IMR-90 (cell line): ENCODE measurements around the gene SCAMP4. TPM values are rescaled to one million over a fixed set of nuclear protein-coding genes. Genes with fewer than 3 reads are reported as not detected.

Experiments used
- ATAC-seq: fragments of 200-7000 bp; cut with Tn5 transposase; 2 replicates; pipeline ENCODE4 v1.9.1; 2020; ENCODE audit warnings: low read depth, mild to moderate bottlenecking, moderate library complexity
- BruUV-seq: library from RNA; stranded (reverse); fragments of 400-500 nt; replicated peaks from 2 replicates; lab custom pipeline; 2021; lab: Mats Ljungman, UMichigan
- CTCF ChIA-PET: fragments of 300-600 bp; formaldehyde crosslinking; extraction: SDS; loops from one replicate; lab custom pipeline; 2021; ENCODE audit warnings: antibody characterized with exemption; lab: Yijun Ruan, JAX
- POLR2A ChIA-PET: fragments of 300-600 bp; sonication (Branson Sonifier 250); formaldehyde crosslinking; loops from one replicate; lab custom pipeline; 2022; ENCODE audit warnings: antibody characterized with exemption; ENCODE audit not compliant: unreplicated experiment; lab: Charles Lee
- DNase-seq: peaks from one replicate; pipeline ENCODE4 v3.0.0; 2013
- H2AFZ ChIP-seq: replicated peaks from 2 replicates; pipeline ENCODE3; 2013; ENCODE audit warnings: low read length, mild to moderate bottlenecking; ENCODE audit not compliant: poor library complexity
- H2AK5ac ChIP-seq: 2 replicates; pipeline ENCODE4 v1.6.1; 2013; ENCODE audit warnings: low read depth, low read length, inconsistent platforms
- H2AK9ac ChIP-seq: replicated peaks from 2 replicates; pipeline ENCODE3; 2013; ENCODE audit warnings: mild to moderate bottlenecking, low read depth, low read length, moderate library complexity; ENCODE audit not compliant: poor library complexity
- H2BK120ac ChIP-seq: 2 replicates; pipeline ENCODE4 v1.6.1; 2013; ENCODE audit warnings: low read depth, low read length, inconsistent platforms
- H2BK15ac ChIP-seq: 3 replicates; pipeline ENCODE4 v1.6.1; 2013; ENCODE audit warnings: low read depth, low read length, inconsistent platforms
- H2BK20ac ChIP-seq: 2 replicates; pipeline ENCODE4 v1.6.1; 2013; ENCODE audit warnings: low read depth, mild to moderate bottlenecking, inconsistent platforms, low read length, moderate library complexity
- H2BK5ac ChIP-seq: 2 replicates; pipeline ENCODE4 v1.6.1; 2013; ENCODE audit warnings: mild to moderate bottlenecking, low read depth, low read length, inconsistent platforms; ENCODE audit not compliant: poor library complexity, severe bottlenecking
- H3K14ac ChIP-seq: replicated peaks from 2 replicates; pipeline ENCODE4 v1.6.1; 2013; ENCODE audit warnings: low read depth, low read length, inconsistent platforms
- H3K18ac ChIP-seq: 2 replicates; pipeline ENCODE4 v1.6.1; 2013; ENCODE audit warnings: low read depth, low read length, control low read depth
- H3K23ac ChIP-seq: 2 replicates; pipeline ENCODE4 v1.6.1; 2013; ENCODE audit warnings: low read depth, low read length, inconsistent platforms
- H3K27ac ChIP-seq: 2 replicates; pipeline ENCODE4 v1.5.1; 2013; ENCODE audit warnings: mild to moderate bottlenecking, control low read depth, low read length; ENCODE audit not compliant: insufficient read depth
- H3K27me3 ChIP-seq: 2 replicates; pipeline ENCODE4 v1.6.1; 2013; ENCODE audit warnings: low read length; ENCODE audit not compliant: control insufficient read depth, insufficient read depth
- H3K36me3 ChIP-seq: 2 replicates; pipeline ENCODE4 v1.6.1; 2013; ENCODE audit warnings: low read length, mixed read lengths; ENCODE audit not compliant: control insufficient read depth, insufficient read depth
- H3K4ac ChIP-seq: 2 replicates; pipeline ENCODE4 v1.6.1; 2013; ENCODE audit warnings: low read depth, low read length, inconsistent platforms
- H3K4me1 ChIP-seq: 2 replicates; pipeline ENCODE4 v1.6.1; 2013; ENCODE audit warnings: low read length, mixed read lengths; ENCODE audit not compliant: control insufficient read depth, insufficient read depth
- H3K4me2 ChIP-seq: 2 replicates; pipeline ENCODE4 v1.6.1; 2013; ENCODE audit warnings: low read depth, mild to moderate bottlenecking, control low read depth, low read length, moderate library complexity
- H3K4me3 ChIP-seq: 2 replicates; pipeline ENCODE4 v1.5.1; 2013; ENCODE audit warnings: low read depth, mild to moderate bottlenecking, control low read depth, low read length, moderate library complexity; ENCODE audit not compliant: insufficient read depth
- H3K56ac ChIP-seq: 2 replicates; pipeline ENCODE4 v1.6.1; 2013; ENCODE audit warnings: low read length, inconsistent platforms; ENCODE audit not compliant: insufficient read depth; ENCODE audit errors: extremely low read depth
- H3K79me1 ChIP-seq, 2 experiments: 2 replicates each; pipeline ENCODE4 v1.6.1; 2013; ENCODE audit warnings: low read length in 2 of 2, inconsistent platforms in 1 of 2, low read depth in 1 of 2
- H3K9ac ChIP-seq: 2 replicates; pipeline ENCODE4 v1.6.1; 2013; ENCODE audit warnings: low read depth, low read length, control low read depth
- H3K9me1 ChIP-seq: 2 replicates; pipeline ENCODE4 v1.6.1; 2013; ENCODE audit warnings: low read length, inconsistent platforms; ENCODE audit not compliant: insufficient read depth
- H3K9me3 ChIP-seq: 2 replicates; pipeline ENCODE4 v1.6.1; 2013; ENCODE audit warnings: low read length; ENCODE audit not compliant: control insufficient read depth, insufficient read depth
- H4K20me1 ChIP-seq: 2 replicates; pipeline ENCODE4 v1.6.1; 2013; ENCODE audit warnings: low read length, inconsistent platforms; ENCODE audit not compliant: insufficient read depth
- H4K5ac ChIP-seq: 2 replicates; pipeline ENCODE4 v1.6.1; 2013; ENCODE audit warnings: mild to moderate bottlenecking, low read depth, low read length, control low read depth
- H4K8ac ChIP-seq, 2 experiments: 2 replicates each; pipeline ENCODE4 v1.6.1; 2013; ENCODE audit warnings: low read depth in 2 of 2, low read length in 2 of 2, control low read depth in 1 of 2, inconsistent platforms in 1 of 2
- H4K91ac ChIP-seq: 2 replicates; pipeline ENCODE4 v1.6.1; 2013; ENCODE audit warnings: low read depth, low read length, inconsistent platforms; ENCODE audit not compliant: insufficient read depth
- CEBPB ChIP-seq: IDR thresholded peaks from 2 replicates; pipeline ENCODE4 v1.6.1; 2012; ENCODE audit warnings: low read depth, low read length, improper control_type of control experiment
- CHD1 ChIP-seq: IDR thresholded peaks from 2 replicates; pipeline ENCODE4 v1.6.1; 2012; ENCODE audit warnings: low read depth, low read length, improper control_type of control experiment
- MAFK ChIP-seq: IDR thresholded peaks from 2 replicates; pipeline ENCODE4 v1.6.1; 2012; ENCODE audit warnings: low read depth, low read length, improper control_type of control experiment
- MAZ ChIP-seq: IDR thresholded peaks from 2 replicates; pipeline ENCODE4 v1.6.1; 2012; ENCODE audit warnings: low read depth, mild to moderate bottlenecking, low read length, improper control_type of control experiment, moderate library complexity, borderline replicate concordance
- MXI1 ChIP-seq: IDR thresholded peaks from 2 replicates; pipeline ENCODE4 v1.6.1; 2012; ENCODE audit warnings: low read depth, mild to moderate bottlenecking, low read length, moderate library complexity, borderline replicate concordance
- POLR2A ChIP-seq: IDR thresholded peaks from 2 replicates; pipeline ENCODE4 v1.6.1; 2012; ENCODE audit warnings: mild to moderate bottlenecking, low read depth, low read length
- RFX5 ChIP-seq: IDR thresholded peaks from 2 replicates; pipeline ENCODE4 v1.8.0; 2012; ENCODE audit warnings: low read depth, mild to moderate bottlenecking, low read length, moderate library complexity
- SMC3 ChIP-seq: fragments of 150-350 bp; IDR thresholded peaks from 2 replicates; pipeline ENCODE4 v1.6.1; 2016; ENCODE audit warnings: low read depth, mild to moderate bottlenecking, antibody characterized with exemption, low read length, moderate library complexity
- WGBS, 2 experiments: methylation state at CpG; one replicate each; pipeline versions ENCODE4 v1.1.5 to v1.1.7; 2013; ENCODE audit warnings: missing lambda C conversion rate in 2 of 2; ENCODE audit not compliant: insufficient read length in 1 of 2; ENCODE audit errors: extremely low coverage in 2 of 2; 5-methylcytosine and 5-hydroxymethylcytosine counted together
- dilution Hi-C: fragments of 300-500 bp; cut with HindIII; formaldehyde crosslinking; loops from one replicate; pipeline ENCODE4 v1.14.3; 2018; ENCODE audit warnings: low sequenced_read_pairs; ENCODE audit not compliant: unreplicated experiment
- in situ Hi-C: fragments of 300-500 bp; cut with MboI; formaldehyde crosslinking; loops from 3 replicates; pipeline ENCODE4 v1.14.3; 2019; ENCODE audit warnings: low sequenced_read_pairs, inconsistent platforms, mixed read lengths
- intact Hi-C: fragments of 100-400 bp; cut with micrococcal nuclease; formaldehyde crosslinking; loops from 2 replicates; pipeline ENCODE4 v1.10.0; 2022
- polyA plus RNA-seq, 3 experiments: library from polyadenylated mRNA; depleted of rRNA; stranded (reverse); fragments of >200 nt; gene quantifications; 2 replicates each; pipeline ENCODE4 v1.2.3, GENCODE V29; 2012; ENCODE audit warnings: low replicate concordance in 1 of 3
- total RNA-seq: library from RNA; depleted of rRNA; stranded (reverse); fragments of >200 nt; gene quantifications from 2 replicates; pipeline ENCODE4 v1.2.3, GENCODE V29; 2012
- TF ChIP-seq, protein P1 (sequence below): fragments of 150-350 bp; IDR thresholded peaks from 2 replicates; pipeline ENCODE4 v1.6.1; 2017; ENCODE audit warnings: mild to moderate bottlenecking, antibody characterized with exemption, low read length, low read depth
- TF ChIP-seq, protein P2 (sequence below): conservative IDR thresholded peaks from 2 replicates; pipeline ENCODE4 v1.5.1; 2012; ENCODE audit warnings: mild to moderate bottlenecking, low read depth, low read length, improper control_type of control experiment
- TF ChIP-seq, protein P3 (sequence below): fragments of 150-350 bp; IDR thresholded peaks from 2 replicates; pipeline ENCODE4 v1.6.1; 2016; ENCODE audit warnings: low read depth, mild to moderate bottlenecking, low read length, moderate library complexity, borderline replicate concordance

SCAMP4 gene
- total and polyA plus RNA-seq, 2 of the 4 experiments (the other 2 are of a cell fraction), result 16.1 to 28.1 TPM

DNA sequence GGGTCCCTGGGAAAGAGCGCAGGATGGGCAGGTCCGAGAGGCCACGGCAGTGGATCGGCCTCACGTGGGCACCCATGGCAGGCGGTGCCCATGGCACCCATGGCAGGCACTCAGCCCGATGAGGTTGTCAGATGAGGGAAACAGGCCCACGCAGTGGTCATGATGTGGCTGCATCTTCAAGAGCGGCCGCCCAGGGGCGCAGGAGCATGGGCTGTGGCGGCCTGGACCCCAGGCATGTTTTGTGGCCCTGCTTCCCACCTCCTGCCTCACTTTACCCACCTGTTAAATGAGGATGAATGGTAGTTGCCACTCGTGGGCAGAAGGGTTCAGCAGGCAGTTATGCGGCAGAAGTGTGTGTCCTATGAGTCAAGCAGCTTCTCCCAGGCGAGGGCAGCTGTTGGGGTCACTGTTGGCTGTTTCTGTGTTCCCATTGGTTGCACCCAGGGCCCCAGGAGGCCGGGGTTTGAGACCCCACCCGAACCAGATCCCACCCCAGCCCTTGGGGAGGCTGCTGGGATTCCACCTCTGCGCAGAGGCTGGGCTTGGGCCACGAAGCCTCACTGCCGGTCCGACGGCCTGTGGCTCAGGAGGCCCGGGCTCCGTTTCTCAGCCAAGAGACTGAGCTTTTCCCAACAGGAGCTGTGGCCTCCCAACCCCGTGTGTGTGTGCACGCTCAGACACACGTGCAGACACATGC lies 65.8 kb downstream of the SCAMP4 start (continued):
- TF ChIP-seq, protein P1, sequence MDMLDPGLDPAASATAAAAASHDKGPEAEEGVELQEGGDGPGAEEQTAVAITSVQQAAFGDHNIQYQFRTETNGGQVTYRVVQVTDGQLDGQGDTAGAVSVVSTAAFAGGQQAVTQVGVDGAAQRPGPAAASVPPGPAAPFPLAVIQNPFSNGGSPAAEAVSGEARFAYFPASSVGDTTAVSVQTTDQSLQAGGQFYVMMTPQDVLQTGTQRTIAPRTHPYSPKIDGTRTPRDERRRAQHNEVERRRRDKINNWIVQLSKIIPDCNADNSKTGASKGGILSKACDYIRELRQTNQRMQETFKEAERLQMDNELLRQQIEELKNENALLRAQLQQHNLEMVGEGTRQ, result no peak
- TF ChIP-seq MXI1, result no peak

DNA sequence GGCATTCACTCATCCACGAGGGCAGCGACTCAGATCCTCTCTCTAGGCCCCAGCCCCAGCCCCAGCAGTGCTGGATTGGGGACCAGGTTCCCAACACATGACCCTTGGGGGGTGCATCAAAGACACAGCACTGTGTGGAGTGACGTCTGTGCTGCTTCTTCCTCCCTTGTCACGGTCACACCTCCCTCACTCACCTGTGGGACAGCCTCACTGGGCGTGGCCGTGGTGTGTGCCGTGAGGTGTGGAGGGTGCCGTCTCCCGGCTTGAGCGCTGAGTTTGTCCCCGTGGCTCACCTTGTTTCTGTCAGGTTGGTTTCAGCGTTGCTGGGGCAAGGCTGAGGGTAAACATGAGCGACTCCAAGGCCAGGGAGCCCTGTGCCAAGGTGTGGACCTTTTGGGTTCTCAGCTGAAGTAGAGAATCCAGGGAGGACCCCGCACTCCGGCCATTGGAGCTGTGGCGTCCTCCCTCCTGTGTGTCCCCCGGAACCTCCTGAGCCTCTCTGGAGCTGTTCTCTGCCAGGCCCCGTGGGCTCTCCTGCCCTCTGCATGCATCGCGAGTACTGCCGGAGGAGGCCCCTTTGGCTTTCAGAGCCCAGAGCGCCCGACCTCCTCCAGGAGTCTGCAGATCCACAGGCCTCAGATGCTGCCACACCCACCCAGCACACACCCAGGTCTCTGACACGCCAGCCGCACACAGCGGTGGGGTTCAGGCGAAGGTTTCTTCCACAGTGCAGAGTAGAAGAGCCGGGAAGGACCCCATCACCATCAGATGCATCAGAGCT lies 69.4 kb downstream of the SCAMP4 start:
- Histone ChIP-seq H3K79me1 (peaks cover 8 to 55% of the 10 kb centered on the region in 2 experiments), H3K9me1 (peaks cover 4% of the 10 kb centered on the region), H3K9me3 (no peaks in the 10 kb centered on the region), H3K9ac (no peak overlapping the region), H4K91ac (no peak overlapping the region), H3K4me3 (no peak overlapping the region), H2BK120ac (no peak overlapping the region), H3K36me3 (peaks cover 37% of the 10 kb centered on the region), H3K4ac (no peak overlapping the region), H2AFZ (peak overlapping the region; percentile 32), H3K14ac (no peak overlapping the region), H4K5ac (no peak overlapping the region), H2AK9ac (peak overlapping the region; percentile 55), H2AK5ac (no peak overlapping the region), H3K27ac (no peak overlapping the region), H2BK15ac (no peak overlapping the region), H2BK20ac (no peak overlapping the region), H4K8ac (no peak overlapping the region), H4K20me1 (peaks cover 68% of the 10 kb centered on the region), H3K56ac (no peak overlapping the region), H3K4me2 (no peak overlapping the region), H3K27me3 (no peaks in the 10 kb centered on the region), H3K23ac (no peak overlapping the region), H2BK5ac (no peak overlapping the region), H3K18ac (no peak overlapping the region), H3K4me1 (no peaks in the 10 kb centered on the region)
- no TSS peak for BruUV-seq
- ATAC-seq (no peak; the same call in 1 of the 2 replicates), DNase-seq (no peak)
- dilution Hi-C loops, result no loop called here
- intact Hi-C loops, result no loop called here
- 89% methylated on average over 9 of the region's 28 CpGs; no CpG with 5 or more reads in 1 of the 2 experiments for WGBS, 2 experiments
- CTCF ChIA-PET, result no interaction called here
- POLR2A ChIA-PET, result no interaction called here
- in situ Hi-C loops, result no loop called here
- TF ChIP-seq SMC3 (no peak), CHD1 (no peak), RFX5 (no peak), MAZ (no peak), POLR2A (no peak), MXI1 (no peak), CEBPB (no peak), MAFK (no peak)
- TF ChIP-seq, protein P2, sequence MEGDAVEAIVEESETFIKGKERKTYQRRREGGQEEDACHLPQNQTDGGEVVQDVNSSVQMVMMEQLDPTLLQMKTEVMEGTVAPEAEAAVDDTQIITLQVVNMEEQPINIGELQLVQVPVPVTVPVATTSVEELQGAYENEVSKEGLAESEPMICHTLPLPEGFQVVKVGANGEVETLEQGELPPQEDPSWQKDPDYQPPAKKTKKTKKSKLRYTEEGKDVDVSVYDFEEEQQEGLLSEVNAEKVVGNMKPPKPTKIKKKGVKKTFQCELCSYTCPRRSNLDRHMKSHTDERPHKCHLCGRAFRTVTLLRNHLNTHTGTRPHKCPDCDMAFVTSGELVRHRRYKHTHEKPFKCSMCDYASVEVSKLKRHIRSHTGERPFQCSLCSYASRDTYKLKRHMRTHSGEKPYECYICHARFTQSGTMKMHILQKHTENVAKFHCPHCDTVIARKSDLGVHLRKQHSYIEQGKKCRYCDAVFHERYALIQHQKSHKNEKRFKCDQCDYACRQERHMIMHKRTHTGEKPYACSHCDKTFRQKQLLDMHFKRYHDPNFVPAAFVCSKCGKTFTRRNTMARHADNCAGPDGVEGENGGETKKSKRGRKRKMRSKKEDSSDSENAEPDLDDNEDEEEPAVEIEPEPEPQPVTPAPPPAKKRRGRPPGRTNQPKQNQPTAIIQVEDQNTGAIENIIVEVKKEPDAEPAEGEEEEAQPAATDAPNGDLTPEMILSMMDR, result no peak
- TF ChIP-seq, protein P3, sequence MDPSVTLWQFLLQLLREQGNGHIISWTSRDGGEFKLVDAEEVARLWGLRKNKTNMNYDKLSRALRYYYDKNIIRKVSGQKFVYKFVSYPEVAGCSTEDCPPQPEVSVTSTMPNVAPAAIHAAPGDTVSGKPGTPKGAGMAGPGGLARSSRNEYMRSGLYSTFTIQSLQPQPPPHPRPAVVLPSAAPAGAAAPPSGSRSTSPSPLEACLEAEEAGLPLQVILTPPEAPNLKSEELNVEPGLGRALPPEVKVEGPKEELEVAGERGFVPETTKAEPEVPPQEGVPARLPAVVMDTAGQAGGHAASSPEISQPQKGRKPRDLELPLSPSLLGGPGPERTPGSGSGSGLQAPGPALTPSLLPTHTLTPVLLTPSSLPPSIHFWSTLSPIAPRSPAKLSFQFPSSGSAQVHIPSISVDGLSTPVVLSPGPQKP, result no peak
